CD14-positive monocyte (primary cell): ENCODE results near the gene DPYD. TPM values are rescaled to one million over a fixed set of nuclear protein-coding genes. Genes with fewer than 3 reads are reported as not detected.

Experiments used
- DNase-seq, 3 donors: peaks; one replicate each; pipeline ENCODE4 v3.0.0-alpha.2; 2011 to 2022
- H2AFZ ChIP-seq: 2 replicates; pipeline ENCODE4 v1.6.0; 2012; ENCODE audit warnings: mild to moderate bottlenecking, low read depth, low read length, inconsistent platforms; ENCODE audit not compliant: insufficient read depth, poor library complexity, severe bottlenecking
- H3K27ac ChIP-seq, 2 donors: 1 replicate in 1 of 2; 2 replicates in 1 of 2; pipeline ENCODE4 v1.5.1; 2012 to 2013; ENCODE audit warnings: low read length in 2 of 2, control low read depth in 1 of 2, inconsistent platforms in 1 of 2, low read depth in 1 of 2, mild to moderate bottlenecking in 1 of 2
- H3K27me3 ChIP-seq, 2 donors: one replicate each; pipeline versions ENCODE4 v1.6.0 to v1.6.1; 2011 to 2013; ENCODE audit warnings: low read length in 2 of 2; ENCODE audit not compliant: control insufficient read depth in 2 of 2, insufficient read depth in 2 of 2
- H3K36me3 ChIP-seq, 2 donors: replicated peaks in 1 of 2; 1 replicate in 1 of 2; 2 replicates in 1 of 2; pipeline versions ENCODE4 v1.5.1 to v1.6.1; 2012 to 2013; ENCODE audit warnings: low read length in 2 of 2, control low read depth in 1 of 2, inconsistent platforms in 1 of 2, mild to moderate bottlenecking in 1 of 2; ENCODE audit not compliant: insufficient read depth in 2 of 2, control insufficient read depth in 1 of 2
- H3K4me1 ChIP-seq, 2 donors: 1 replicate in 1 of 2; 2 replicates in 1 of 2; pipeline versions ENCODE4 v1.5.1 to v1.6.1; 2012 to 2013; ENCODE audit warnings: low read length in 2 of 2, control low read depth in 1 of 2, inconsistent platforms in 1 of 2, mild to moderate bottlenecking in 1 of 2, moderate library complexity in 1 of 2; ENCODE audit not compliant: insufficient read depth in 2 of 2, control insufficient read depth in 1 of 2
- H3K4me2 ChIP-seq: replicated peaks from 2 replicates; pipeline ENCODE3; 2012; ENCODE audit warnings: low read length, moderate library complexity, mild to moderate bottlenecking; ENCODE audit not compliant: poor library complexity, severe bottlenecking; ENCODE audit errors: extremely low read depth
- H3K4me3 ChIP-seq, 3 experiments: fragments of 200-600 bp in 1 of 3; sonication (generic) in 1 of 3; replicated peaks in 1 of 3; 1 replicate in 2 of 3; 2 replicates in 1 of 3; pipeline ENCODE4 v1.5.1; 2011 to 2013; ENCODE audit warnings: low read length in 3 of 3, mild to moderate bottlenecking in 3 of 3, control low read depth in 2 of 3, low read depth in 2 of 3, inconsistent platforms in 1 of 3, moderate library complexity in 1 of 3
- H3K79me2 ChIP-seq: 2 replicates; pipeline ENCODE4 v1.6.0; 2012; ENCODE audit warnings: mild to moderate bottlenecking, control low read depth, inconsistent platforms, low read length, moderate library complexity; ENCODE audit not compliant: insufficient read depth
- H3K9ac ChIP-seq: 2 replicates; pipeline ENCODE4 v1.6.0; 2017; ENCODE audit warnings: low read length, mild to moderate bottlenecking; ENCODE audit not compliant: insufficient read depth, poor library complexity, severe bottlenecking
- H3K9me3 ChIP-seq, 2 donors: replicated peaks in 1 of 2; 1 replicate in 1 of 2; 2 replicates in 1 of 2; pipeline versions ENCODE4 v1.5.1 to v1.6.1; 2012 to 2013; ENCODE audit warnings: low read length in 2 of 2, control low read depth in 1 of 2; ENCODE audit not compliant: control insufficient read depth in 1 of 2, insufficient read depth in 1 of 2
- H4K20me1 ChIP-seq: 2 replicates; pipeline ENCODE4 v1.6.0; 2012; ENCODE audit warnings: mild to moderate bottlenecking, low read length, control low read depth, moderate library complexity; ENCODE audit not compliant: insufficient read depth
- H3K27ac Mint-ChIP-seq, 7 donors: one replicate each; pipeline ENCODE4 v1.8.0; 2020; ENCODE audit warnings: mild to moderate bottlenecking in 7 of 7, mixed read lengths in 7 of 7, moderate library complexity in 6 of 7, inconsistent platforms in 2 of 7
- H3K27me3 Mint-ChIP-seq, 3 donors: one replicate each; pipeline ENCODE4 v1.8.0; 2021 to 2022; ENCODE audit warnings: low read depth in 3 of 3, mild to moderate bottlenecking in 3 of 3, mixed read lengths in 3 of 3, moderate library complexity in 3 of 3, inconsistent platforms in 1 of 3
- H3K36me3 Mint-ChIP-seq, 2 donors: one replicate each; pipeline ENCODE4 v1.8.0; 2020; ENCODE audit warnings: mixed read lengths in 2 of 2, inconsistent platforms in 1 of 2, mild to moderate bottlenecking in 1 of 2
- H3K4me1 Mint-ChIP-seq: one replicate; pipeline ENCODE4 v1.8.0; 2020; ENCODE audit warnings: mild to moderate bottlenecking, mixed read lengths
- H3K4me3 Mint-ChIP-seq, 2 donors: one replicate each; pipeline ENCODE4 v1.8.0; 2020; ENCODE audit warnings: mild to moderate bottlenecking in 2 of 2, mixed read lengths in 2 of 2, moderate library complexity in 1 of 2
- H3K9me3 Mint-ChIP-seq, 7 donors: one replicate each; pipeline ENCODE4 v1.8.0; 2020 to 2022; ENCODE audit warnings: mixed read lengths in 7 of 7, mild to moderate bottlenecking in 6 of 7, moderate library complexity in 6 of 7, inconsistent platforms in 2 of 7
- WGBS: methylation state at CpG from one replicate; pipeline ENCODE4 v1.1.5; 2013; ENCODE audit warnings: missing lambda C conversion rate; ENCODE audit not compliant: insufficient coverage; 5-methylcytosine and 5-hydroxymethylcytosine counted together
- intact Hi-C, 2 donors: fragments of 100-400 bp; cut with micrococcal nuclease; formaldehyde crosslinking; loops; one replicate each; pipeline versions ENCODE4 v1.15.0 to v1.15.1; 2023
- polyA plus RNA-seq, 3 donors: library from polyadenylated mRNA; depleted of rRNA in 1 of 3; unstranded in 2 of 3; stranded (reverse) in 1 of 3; fragments of 300-500 nt in 2 of 3; fragments of >200 nt in 1 of 3; fragmentation: Illumina TruSeq in 2 of 3; gene quantifications; 1 replicate in 2 of 3; 2 replicates in 1 of 3; pipeline ENCODE4 v1.2.3, GENCODE V29; 2012 to 2021
- TF ChIP-seq, protein P1 (sequence below): fragments of 200-600 bp; IDR thresholded peaks from one replicate; pipeline ENCODE4 v1.8.0; 2022; ENCODE audit warnings: antibody characterized with exemption, mild to moderate bottlenecking

Gene DPYD
- polyA plus RNA-seq, 3 donors: 87.6 to 171 (median 144) TPM

- peaks cover 20 to 60% of the 10 kb centered on the region in 2 donors for H3K36me3 ChIP-seq
- no peak for DNase-seq
- no peaks in the 10 kb centered on the region for H3K9me3 ChIP-seq
- H3K4me2 ChIP-seq: no peak overlapping the region
- Mint-ChIP-seq H3K9me3 (peaks cover 0 to 2% (median 0%) of the 10 kb centered on the region in 7 donors), H3K4me1 (peaks cover 5% of the 10 kb centered on the region), H3K27ac (no peak overlapping the region), H3K4me3 (no peak overlapping the region), H3K36me3 (peaks cover 39 to 48% of the 10 kb centered on the region in 2 donors), H3K27me3 (no peaks in the 10 kb centered on the region)
- TF ChIP-seq, protein P1, sequence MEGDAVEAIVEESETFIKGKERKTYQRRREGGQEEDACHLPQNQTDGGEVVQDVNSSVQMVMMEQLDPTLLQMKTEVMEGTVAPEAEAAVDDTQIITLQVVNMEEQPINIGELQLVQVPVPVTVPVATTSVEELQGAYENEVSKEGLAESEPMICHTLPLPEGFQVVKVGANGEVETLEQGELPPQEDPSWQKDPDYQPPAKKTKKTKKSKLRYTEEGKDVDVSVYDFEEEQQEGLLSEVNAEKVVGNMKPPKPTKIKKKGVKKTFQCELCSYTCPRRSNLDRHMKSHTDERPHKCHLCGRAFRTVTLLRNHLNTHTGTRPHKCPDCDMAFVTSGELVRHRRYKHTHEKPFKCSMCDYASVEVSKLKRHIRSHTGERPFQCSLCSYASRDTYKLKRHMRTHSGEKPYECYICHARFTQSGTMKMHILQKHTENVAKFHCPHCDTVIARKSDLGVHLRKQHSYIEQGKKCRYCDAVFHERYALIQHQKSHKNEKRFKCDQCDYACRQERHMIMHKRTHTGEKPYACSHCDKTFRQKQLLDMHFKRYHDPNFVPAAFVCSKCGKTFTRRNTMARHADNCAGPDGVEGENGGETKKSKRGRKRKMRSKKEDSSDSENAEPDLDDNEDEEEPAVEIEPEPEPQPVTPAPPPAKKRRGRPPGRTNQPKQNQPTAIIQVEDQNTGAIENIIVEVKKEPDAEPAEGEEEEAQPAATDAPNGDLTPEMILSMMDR: no peak
- no peak overlapping the region for H3K27ac ChIP-seq
- H3K4me3 ChIP-seq: no peak overlapping the region
- peaks cover 97% of the 10 kb centered on the region for H4K20me1 ChIP-seq
- H3K79me2 ChIP-seq: no peaks in the 10 kb centered on the region
- H3K27me3 ChIP-seq: no peaks in the 10 kb centered on the region
- no peaks in the 10 kb centered on the region for H3K4me1 ChIP-seq
- intact Hi-C loops: no loop called here
- H3K9ac ChIP-seq: no peak overlapping the region
- H2AFZ ChIP-seq: no peak overlapping the region
Measured at GRCh38 chr1:97778718-97779117, 142.1 kb downstream of the DPYD start.

DNA sequence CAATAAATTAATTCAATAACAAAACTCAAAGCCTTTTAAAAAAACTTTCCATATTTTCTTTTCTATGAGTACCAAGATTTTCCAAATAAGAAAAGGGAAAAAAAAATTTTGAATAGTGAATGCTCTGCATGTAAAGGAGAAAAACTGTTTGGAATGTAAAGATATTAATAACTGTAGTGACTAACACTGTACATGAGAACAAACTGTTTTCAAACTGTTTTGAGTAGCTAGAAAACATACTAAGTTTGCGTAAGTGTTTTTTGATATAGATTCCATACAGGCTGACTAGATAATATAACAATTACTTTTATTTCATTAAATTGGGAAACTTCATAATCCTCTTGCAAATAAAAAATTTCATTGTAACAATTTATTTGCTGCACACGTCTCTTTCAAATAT is 150.5 kb downstream of the DPYD start:
- Histone ChIP-seq H3K4me2 (no peak overlapping the region), H3K79me2 (no peaks in the 10 kb centered on the region), H3K27ac (no peak overlapping the region), H3K4me1 (peaks cover 0 to 2% of the 10 kb centered on the region in 2 donors), H3K9ac (no peak overlapping the region), H3K9me3 (no peaks in the 10 kb centered on the region), H4K20me1 (peaks cover 98% of the 10 kb centered on the region), H3K36me3 (peaks cover 11 to 43% of the 10 kb centered on the region in 2 donors), H3K4me3 (no peak overlapping the region), H2AFZ (no peak overlapping the region), H3K27me3 (no peaks in the 10 kb centered on the region)
- no peaks in the 10 kb centered on the region for H3K27me3 Mint-ChIP-seq
- H3K27ac Mint-ChIP-seq: no peak overlapping the region
- H3K4me1 Mint-ChIP-seq: peaks cover 5% of the 10 kb centered on the region
- peaks cover 25 to 36% of the 10 kb centered on the region in 2 donors for H3K36me3 Mint-ChIP-seq
- H3K4me3 Mint-ChIP-seq: no peak overlapping the region
- peaks cover 0 to 2% (median 0%) of the 10 kb centered on the region in 7 donors for H3K9me3 Mint-ChIP-seq
- intact Hi-C loops: no loop called here
- TF ChIP-seq, protein P1: no peak
- WGBS: no CpG with 5 or more reads among the region's 2 CpGs
- no peak for DNase-seq
